ENCODE measurements around the gene ARMH2.
A peak's percentile ranks its signal among the peaks of the same experiment; 100 is the strongest.
"Not testable (repeated sequence)": the region's sequence is repeated elsewhere in the genome, so short reads cannot be mapped to it uniquely, and the experiment has no call there.

Gene ARMH2

GRCh38 chr6:24818346-24818745, 19.6 kb upstream of the ARMH2 start:
- DNase-seq (ENCODE audit: low spot score): no peak

- DNase-seq (ENCODE audit: low spot score): no peak
Observed at GRCh38 chr6:24809728-24810127, 11.0 kb upstream of the ARMH2 start.

GRCh38 chr6:24807584-24807983, 8.9 kb upstream of the ARMH2 start:
- no peak for DNase-seq (ENCODE audit: low spot score)

- no peak for DNase-seq (ENCODE audit: low spot score)
Observed at GRCh38 chr6:24802271-24803059, 3.7 kb upstream of the ARMH2 start.

GRCh38 chr6:24799541-24799915, 811 bp upstream of the ARMH2 start:
- no peak for DNase-seq (ENCODE audit: low spot score)

GRCh38 chr6:24797596-24798216, 1.0 kb downstream of the ARMH2 start:
- no peak for DNase-seq (ENCODE audit: low spot score)

GRCh38 chr6:24796616-24797290, 2.0 kb downstream of the ARMH2 start:
- DNase-seq (ENCODE audit: low spot score): no peak

GRCh38 chr6:24795106-24795505, 3.6 kb downstream of the ARMH2 start:
- no peak for DNase-seq (ENCODE audit: low spot score)

- no peak for DNase-seq (ENCODE audit: low spot score)
Observed at GRCh38 chr6:24788031-24788665, 10.6 kb downstream of the ARMH2 start.

- no peak for DNase-seq (ENCODE audit: low spot score)
Observed at GRCh38 chr6:24780206-24780605, 18.5 kb downstream of the ARMH2 start.

- DNase-seq (ENCODE audit: low spot score): no peak
Observed at GRCh38 chr6:24779416-24780016, 19.2 kb downstream of the ARMH2 start.

- no peak for DNase-seq (ENCODE audit: low spot score)
Observed at GRCh38 chr6:24778878-24779277, 19.8 kb downstream of the ARMH2 start.

GRCh38 chr6:24778121-24778520, 20.6 kb downstream of the ARMH2 start:
- no peak for DNase-seq (ENCODE audit: low spot score)

GRCh38 chr6:24777227-24777626, 21.5 kb downstream of the ARMH2 start:
- no peak for DNase-seq (ENCODE audit: low spot score)

GRCh38 chr6:24775520-24776058, 23.1 kb downstream of the ARMH2 start:
- DNase-seq (ENCODE audit: low spot score): peak; percentile 39

- DNase-seq (ENCODE audit: low spot score): peak; percentile 96
Observed at GRCh38 chr6:24774696-24775519, 23.8 kb downstream of the ARMH2 start, which contains the start of gene GMNN. TSS of gene GMNN (plus strand) at chr6:24774937. CDS start at chr6:24777247, 2,310 bp downstream.

- DNase-seq (ENCODE audit: low spot score): no peak
Observed at GRCh38 chr6:24768361-24768760, 30.4 kb downstream of the ARMH2 start.

- peak; percentile 69 for DNase-seq (ENCODE audit: low spot score)
Observed at GRCh38 chr6:24766680-24767462, 31.8 kb downstream of the ARMH2 start.

- not testable (repeated sequence) for DNase-seq (ENCODE audit: low spot score)
Observed at GRCh38 chr6:24765968-24766367, 32.7 kb downstream of the ARMH2 start.

Data from AG08396 (cell line).